ENCODE measurements around the gene ANKRD65. TPM values are rescaled to one million over a fixed set of nuclear protein-coding genes. Genes with fewer than 3 reads are reported as not detected.

The ANKRD65 gene
- total RNA-seq, 1 experiment from 2014 or later: not detected

- BruUV-seq (replicated peaks): no TSS peak
- Histone ChIP-seq H2AFZ (ENCODE audit: low read depth, low read length, poor library complexity, severe bottlenecking) (no peak overlapping the region), H3K79me2 (ENCODE audit: insufficient read depth, low read length) (peaks cover 33% of the 10 kb centered on the region; the same call in 1 of the 2 replicates), H3K4me2 (ENCODE audit: low read length) (peak overlapping the region; percentile 99), H3K4me3 (replicated peaks in 1 of 2; ENCODE audit: low read depth in 1 of 2, low read length in 2 of 2) (peak overlapping the region; percentile 80 to 92), H3K9me2 (ENCODE audit: insufficient read depth) (no peaks in the 10 kb centered on the region), H3K9me3 (ENCODE audit: control insufficient read depth in 1 of 2, insufficient read depth in 1 of 2, low read depth in 1 of 2, low read length in 2 of 2) (no peaks in the 10 kb centered on the region), H3K27me3 (ENCODE audit: insufficient read depth, low read length) (no peaks in the 10 kb centered on the region), H3K9ac (ENCODE audit: low read length) (peak overlapping the region; percentile 88), H3K27ac (ENCODE audit: low read depth, low read length) (peak overlapping the region; percentile 99; the same call in 1 of the 2 replicates), H3K36me3 (ENCODE audit: control insufficient read depth in 1 of 2, insufficient read depth in 2 of 2, low read length in 2 of 2) (no peaks in the 10 kb centered on the region), H4K20me1 (ENCODE audit: insufficient read depth) (no peaks in the 10 kb centered on the region), H3K4me1 (ENCODE audit: control insufficient read depth in 1 of 2, insufficient read depth in 2 of 2, low read length in 2 of 2) (peaks cover 48 to 63% of the 10 kb centered on the region in 2 experiments)
- POLR2A ChIA-PET: no interaction called here
- ATAC-seq (no peak), DNase-seq (ENCODE audit: low read depth, low spot score) (no peak)
- CTCF ChIA-PET: no interaction called here
- intact Hi-C loops (cut with micrococcal nuclease): no loop called here
- TF ChIP-seq EZH2 (IDR thresholded peaks at IDR 0.05) (no peak), CBX3 (IDR thresholded peaks at IDR 0.05; ENCODE audit: low read depth) (no peak), ZBTB33 (IDR thresholded peaks at IDR 0.05; ENCODE audit: extremely low read depth, insufficient replicate concordance, low read length) (no peak), ATF3 (IDR thresholded peaks at IDR 0.05) (no peak), POLR2AphosphoS5 (IDR thresholded peaks at IDR 0.05; ENCODE audit: low read depth, low read length) (no peak)
- RAD21 ChIA-PET (ENCODE audit: low non-redundant PET in 1 of 2, low total read pairs in 2 of 2, uncharacterized antibody in 2 of 2, unreplicated experiment in 2 of 2): no interaction called here
Observed at GRCh38 chr1:1436630-1437032, 15.6 kb upstream of the ANKRD65 start.

- H3K79me2 ChIP-seq (ENCODE audit: insufficient read depth, low read length): peaks cover 33% of the 10 kb centered on the region; the same call in 1 of the 2 replicates
- H4K20me1 ChIP-seq (ENCODE audit: insufficient read depth): no peaks in the 10 kb centered on the region
- peak overlapping the region; percentile 99 for H3K27ac ChIP-seq (ENCODE audit: low read depth, low read length)
- RAD21 ChIA-PET (ENCODE audit: low non-redundant PET in 1 of 2, low total read pairs in 2 of 2, uncharacterized antibody in 2 of 2, unreplicated experiment in 2 of 2): no interaction called here
- intact Hi-C loops (cut with micrococcal nuclease): no loop called here
- H3K36me3 ChIP-seq (ENCODE audit: control insufficient read depth in 1 of 2, insufficient read depth in 2 of 2, low read length in 2 of 2): no peaks in the 10 kb centered on the region
- TSS peak; percentile 57 for BruUV-seq (replicated peaks)
- H3K4me3 ChIP-seq (replicated peaks in 1 of 2; ENCODE audit: low read depth in 1 of 2, low read length in 2 of 2): peak overlapping the region; percentile 80 to 92
- no peak for DNase-seq (ENCODE audit: low read depth, low spot score)
- peak overlapping the region; percentile 88 for H3K9ac ChIP-seq (ENCODE audit: low read length)
- CTCF ChIA-PET: no interaction called here
- H3K27me3 ChIP-seq (ENCODE audit: insufficient read depth, low read length): no peaks in the 10 kb centered on the region
- H3K9me2 ChIP-seq (ENCODE audit: insufficient read depth): no peaks in the 10 kb centered on the region
- H3K4me2 ChIP-seq (ENCODE audit: low read length): peak overlapping the region; percentile 99
- ATAC-seq: peak; percentile 3
- peaks cover 46 to 63% of the 10 kb centered on the region in 2 experiments for H3K4me1 ChIP-seq (ENCODE audit: control insufficient read depth in 1 of 2, insufficient read depth in 2 of 2, low read length in 2 of 2)
- H3K9me3 ChIP-seq (ENCODE audit: control insufficient read depth in 1 of 2, insufficient read depth in 1 of 2, low read depth in 1 of 2, low read length in 2 of 2): no peaks in the 10 kb centered on the region
- TF ChIP-seq YY1 (IDR thresholded peaks at IDR 0.05; ENCODE audit: extremely low read depth, insufficient replicate concordance, low read depth, low read length): no peak
- TF ChIP-seq ZFX (IDR thresholded peaks at IDR 0.05): peak; percentile 3; the same call in 1 of the 2 replicates
- H2AFZ ChIP-seq (ENCODE audit: low read depth, low read length, poor library complexity, severe bottlenecking): no peak overlapping the region
- POLR2A ChIA-PET: no interaction called here
Observed at GRCh38 chr1:1435911-1436629, 15.0 kb upstream of the ANKRD65 start.
